IgD-negative memory B cell (primary cell): Measurements from ENCODE around the gene PHC3. TPM values are rescaled to one million over a fixed set of nuclear protein-coding genes. Genes with fewer than 3 reads are reported as not detected.
"Not testable (repeated sequence)": the region's sequence is repeated elsewhere in the genome, so short reads cannot be mapped to it uniquely, and the experiment has no call there.

Experiments
- H3K27ac Mint-ChIP-seq, 3 donors: one replicate each; pipeline ENCODE4 v1.8.0; 2020 to 2022; ENCODE audit warnings: mild to moderate bottlenecking in 3 of 3, mixed read lengths in 3 of 3, moderate library complexity in 1 of 3
- H3K27me3 Mint-ChIP-seq: one replicate; pipeline ENCODE4 v1.8.0; 2021; ENCODE audit warnings: mixed read lengths
- H3K36me3 Mint-ChIP-seq: one replicate; pipeline ENCODE4 v1.8.0; 2020; ENCODE audit warnings: mild to moderate bottlenecking, mixed read lengths
- H3K4me1 Mint-ChIP-seq, 3 donors: one replicate each; pipeline ENCODE4 v1.8.0; 2020 to 2022; ENCODE audit warnings: mixed read lengths in 3 of 3, mild to moderate bottlenecking in 1 of 3
- H3K4me3 Mint-ChIP-seq, 4 donors: one replicate each; pipeline ENCODE4 v1.8.0; 2020 to 2022; ENCODE audit warnings: mild to moderate bottlenecking in 4 of 4, mixed read lengths in 4 of 4, moderate library complexity in 3 of 4
- H3K9me3 Mint-ChIP-seq, 3 donors: one replicate each; pipeline ENCODE4 v1.8.0; 2020 to 2021; ENCODE audit warnings: mixed read lengths in 3 of 3, mild to moderate bottlenecking in 1 of 3
- polyA plus RNA-seq: library from polyadenylated mRNA; unstranded; fragments of 300-500 nt; fragmentation: Illumina TruSeq; gene quantifications from one replicate; pipeline ENCODE4 v1.2.3, GENCODE V29; 2021

PHC3 gene
- 81.2 TPM for polyA plus RNA-seq

- H3K4me3 Mint-ChIP-seq, result peak within 1 kb of the TSS; percentile 93 to 100 (median 99)
- H3K27me3 Mint-ChIP-seq, result no peaks in the 10 kb centered on the region
- H3K27ac Mint-ChIP-seq, result peak within 1 kb of the TSS; percentile 97 to 100 (median 99)
- peaks cover 4% of the 10 kb centered on the region for H3K36me3 Mint-ChIP-seq
- H3K9me3 Mint-ChIP-seq, result no peaks in the 10 kb centered on the region
- peaks cover 15 to 27% (median 20%) of the 10 kb centered on the region in 3 donors for H3K4me1 Mint-ChIP-seq
Observed at GRCh38 chr3:170180908-170181885, at the start of gene PHC3. Gene PHC3, minus strand, starts transcription at chr3:170181733. Its CDS starts 18 bp downstream, at chr3:170181715.

GRCh38 chr3:170228093-170228766 is 46.7 kb upstream of the PHC3 start:
- no peak overlapping the region for H3K27ac Mint-ChIP-seq
- no peaks in the 10 kb centered on the region for H3K27me3 Mint-ChIP-seq

GRCh38 chr3:170226426-170226960 is 45.0 kb upstream of the PHC3 start:
- Mint-ChIP-seq H3K4me1 (peaks cover 9 to 24% (median 16%) of the 10 kb centered on the region in 3 donors), H3K9me3 (no peaks in the 10 kb centered on the region), H3K4me3 (no peak overlapping the region), H3K27me3 (no peaks in the 10 kb centered on the region), H3K27ac (peak overlapping the region in 1 of 3 donors; percentile 71), H3K36me3 (no peaks in the 10 kb centered on the region)

More at GRCh38 chr3:170228093-170228766, 46.7 kb upstream of the PHC3 start:
- Mint-ChIP-seq H3K9me3 (no peaks in the 10 kb centered on the region), H3K4me3 (no peak overlapping the region), H3K4me1 (peaks cover 5 to 18% (median 14%) of the 10 kb centered on the region in 3 donors), H3K36me3 (no peaks in the 10 kb centered on the region)

GRCh38 chr3:170225166-170225565 is 43.6 kb upstream of the PHC3 start:
- H3K4me3 Mint-ChIP-seq, result peak overlapping the region in 1 of 4 donors; percentile 77
- no peak overlapping the region for H3K27ac Mint-ChIP-seq
- no peaks in the 10 kb centered on the region for H3K27me3 Mint-ChIP-seq
- no peaks in the 10 kb centered on the region for H3K9me3 Mint-ChIP-seq
- no peaks in the 10 kb centered on the region for H3K36me3 Mint-ChIP-seq
- peaks cover 9 to 24% (median 16%) of the 10 kb centered on the region in 3 donors for H3K4me1 Mint-ChIP-seq

- H3K27ac Mint-ChIP-seq, result peak overlapping the region in 2 of 3 donors; percentile 21 to 96
- peaks cover 9 to 24% (median 15%) of the 10 kb centered on the region in 3 donors for H3K4me1 Mint-ChIP-seq
- H3K9me3 Mint-ChIP-seq, result no peaks in the 10 kb centered on the region
- no peaks in the 10 kb centered on the region for H3K36me3 Mint-ChIP-seq
- no peaks in the 10 kb centered on the region for H3K27me3 Mint-ChIP-seq
- peak overlapping the region; percentile 96 to 99 (median 98) for H3K4me3 Mint-ChIP-seq
Observed at GRCh38 chr3:170222647-170223541, 41.4 kb upstream of the PHC3 start.

- Mint-ChIP-seq H3K27ac (peak within 1 kb of the TSS in 2 of 3 donors; percentile 92 to 96), H3K4me1 (peaks cover 9 to 19% (median 14%) of the 10 kb centered on the region in 3 donors), H3K27me3 (no peaks in the 10 kb centered on the region), H3K36me3 (no peaks in the 10 kb centered on the region), H3K9me3 (no peaks in the 10 kb centered on the region), H3K4me3 (peak within 1 kb of the TSS; percentile 96 to 99 (median 98))
Observed at GRCh38 chr3:170221924-170222646, 40.6 kb upstream of the PHC3 start, which contains the start of gene PRKCI. Gene PRKCI, plus strand, starts transcription at chr3:170222424. Its CDS starts 246 bp downstream, at chr3:170222670.

GRCh38 chr3:170220871-170221270 is 39.3 kb upstream of the PHC3 start:
- peak overlapping the region in 2 of 4 donors; percentile 21 to 78 for H3K4me3 Mint-ChIP-seq
- H3K4me1 Mint-ChIP-seq, result peaks cover 9 to 19% (median 14%) of the 10 kb centered on the region in 3 donors
- peaks cover 0 to 3% (median 0%) of the 10 kb centered on the region in 3 donors for H3K9me3 Mint-ChIP-seq
- H3K36me3 Mint-ChIP-seq, result no peaks in the 10 kb centered on the region
- no peaks in the 10 kb centered on the region for H3K27me3 Mint-ChIP-seq
- H3K27ac Mint-ChIP-seq, result peak overlapping the region in 1 of 3 donors; percentile 66

GRCh38 chr3:170219850-170220249 is 38.3 kb upstream of the PHC3 start:
- Mint-ChIP-seq H3K9me3 (peaks cover 0 to 3% (median 0%) of the 10 kb centered on the region in 3 donors), H3K36me3 (no peaks in the 10 kb centered on the region), H3K4me3 (peak overlapping the region in 3 of 4 donors; percentile 8 to 78 (median 34)), H3K27ac (peak overlapping the region in 1 of 3 donors; percentile 37), H3K4me1 (peaks cover 9 to 15% (median 14%) of the 10 kb centered on the region in 3 donors), H3K27me3 (no peaks in the 10 kb centered on the region)

- H3K4me3 Mint-ChIP-seq, result no peak overlapping the region
- peaks cover 0 to 1% (median 0%) of the 10 kb centered on the region in 3 donors for H3K4me1 Mint-ChIP-seq
- peaks cover 1% of the 10 kb centered on the region for H3K36me3 Mint-ChIP-seq
- no peak overlapping the region for H3K27ac Mint-ChIP-seq
- H3K27me3 Mint-ChIP-seq, result peaks cover 10% of the 10 kb centered on the region
- peaks cover 0 to 3% (median under 1%) of the 10 kb centered on the region in 3 donors for H3K9me3 Mint-ChIP-seq
Observed at GRCh38 chr3:170211668-170212067, 30.1 kb upstream of the PHC3 start.

GRCh38 chr3:170207717-170208116 is 26.2 kb upstream of the PHC3 start:
- Mint-ChIP-seq H3K36me3 (peaks cover 1% of the 10 kb centered on the region), H3K4me1 (peaks cover 0 to 2% (median 1%) of the 10 kb centered on the region in 3 donors), H3K27me3 (peaks cover 19% of the 10 kb centered on the region), H3K9me3 (peaks cover 0 to 3% (median 3%) of the 10 kb centered on the region in 3 donors), H3K27ac (no peak overlapping the region), H3K4me3 (no peak overlapping the region)

GRCh38 chr3:170206164-170206762 is 24.7 kb upstream of the PHC3 start:
- not testable (repeated sequence) for H3K27ac Mint-ChIP-seq, H3K4me1 Mint-ChIP-seq, H3K4me3 Mint-ChIP-seq, H3K9me3 Mint-ChIP-seq, H3K36me3 Mint-ChIP-seq
- H3K27me3 Mint-ChIP-seq, result peaks cover 23% of the 10 kb centered on the region

GRCh38 chr3:170205302-170205701 is 23.8 kb upstream of the PHC3 start:
- H3K27me3 Mint-ChIP-seq, result peaks cover 23% of the 10 kb centered on the region
- peaks cover 0 to 2% (median 1%) of the 10 kb centered on the region in 3 donors for H3K4me1 Mint-ChIP-seq
- no peak overlapping the region for H3K4me3 Mint-ChIP-seq
- H3K9me3 Mint-ChIP-seq, result peaks cover 0 to 3% (median 0%) of the 10 kb centered on the region in 3 donors
- H3K36me3 Mint-ChIP-seq, result peaks cover 1% of the 10 kb centered on the region
- no peak overlapping the region for H3K27ac Mint-ChIP-seq

GRCh38 chr3:170204509-170204908 is 23.0 kb upstream of the PHC3 start:
- Mint-ChIP-seq H3K27me3 (peaks cover 23% of the 10 kb centered on the region), H3K9me3 (peaks cover 0 to 3% (median 0%) of the 10 kb centered on the region in 3 donors), H3K4me1 (peaks cover 0 to 5% (median 1%) of the 10 kb centered on the region in 3 donors), H3K4me3 (no peak overlapping the region), H3K36me3 (peaks cover 1% of the 10 kb centered on the region), H3K27ac (no peak overlapping the region)
